Ectodermal cell (in vitro differentiated cells): ENCODE results near the gene SLC9A6.

Source experiments
- H3K27ac ChIP-seq: 2 replicates; pipeline ENCODE4 v1.7.0; 2013; ENCODE audit warnings: mild to moderate bottlenecking, low read depth, low read length; ENCODE audit not compliant: insufficient read depth, poor library complexity, severe bottlenecking
- H3K27me3 ChIP-seq: 2 replicates; pipeline ENCODE4 v1.7.0; 2013; ENCODE audit warnings: mild to moderate bottlenecking, low read length; ENCODE audit not compliant: insufficient read depth, control insufficient read depth, poor library complexity, severe bottlenecking
- H3K36me3 ChIP-seq: one replicate; pipeline ENCODE4 v1.7.0; 2013; ENCODE audit warnings: low read length; ENCODE audit not compliant: control insufficient read depth, insufficient read depth
- H3K4me1 ChIP-seq: one replicate; pipeline ENCODE4 v1.7.0; 2013; ENCODE audit warnings: low read length; ENCODE audit not compliant: control insufficient read depth, insufficient read depth
- H3K4me3 ChIP-seq: 2 replicates; pipeline ENCODE4 v1.7.0; 2013; ENCODE audit warnings: low read depth, low read length, control low read depth; ENCODE audit not compliant: insufficient read depth
- H3K9me3 ChIP-seq: 2 replicates; pipeline ENCODE4 v1.7.0; 2013; ENCODE audit warnings: mild to moderate bottlenecking, low read length, moderate library complexity; ENCODE audit not compliant: control insufficient read depth
- WGBS, 2 experiments: methylation state at CpG; one replicate each; pipeline ENCODE4 v1.1.7; 2013; ENCODE audit warnings: missing lambda C conversion rate in 2 of 2; 5-methylcytosine and 5-hydroxymethylcytosine counted together

SLC9A6 gene

GRCh38 chrX:136025091-136025490 is 39.9 kb downstream of the SLC9A6 start:
- H3K27ac ChIP-seq: no peak overlapping the region
- no peaks in the 10 kb centered on the region for H3K27me3 ChIP-seq
- H3K36me3 ChIP-seq: peaks cover 1% of the 10 kb centered on the region
- no peaks in the 10 kb centered on the region for H3K4me1 ChIP-seq
- 91 to 93% methylated on average over 3 of the region's 3 CpGs for WGBS, 2 experiments
- no peaks in the 10 kb centered on the region for H3K9me3 ChIP-seq
- no peak overlapping the region for H3K4me3 ChIP-seq

GRCh38 chrX:136028383-136028984 is 43.2 kb downstream of the SLC9A6 start:
- no peak overlapping the region for H3K4me3 ChIP-seq
- no peaks in the 10 kb centered on the region for H3K4me1 ChIP-seq
- no peaks in the 10 kb centered on the region for H3K9me3 ChIP-seq
- no peaks in the 10 kb centered on the region for H3K36me3 ChIP-seq
- no peak overlapping the region for H3K27ac ChIP-seq
- no peaks in the 10 kb centered on the region for H3K27me3 ChIP-seq

- Histone ChIP-seq H3K4me1 (no peaks in the 10 kb centered on the region), H3K9me3 (no peaks in the 10 kb centered on the region), H3K36me3 (no peaks in the 10 kb centered on the region), H3K4me3 (no peak overlapping the region), H3K27ac (no peak overlapping the region), H3K27me3 (no peaks in the 10 kb centered on the region)
- WGBS, 2 experiments: 97 to 100% methylated on average over 2 of the region's 2 CpGs
Observed at GRCh38 chrX:136029766-136030165, 44.5 kb downstream of the SLC9A6 start.

GRCh38 chrX:136030303-136031191 is 45.3 kb downstream of the SLC9A6 start:
- H3K27ac ChIP-seq: no peak overlapping the region
- no peaks in the 10 kb centered on the region for H3K4me1 ChIP-seq
- no peaks in the 10 kb centered on the region for H3K27me3 ChIP-seq
- 92 to 95% methylated on average over 9 of the region's 9 CpGs for WGBS, 2 experiments
- H3K4me3 ChIP-seq: no peak overlapping the region
- no peaks in the 10 kb centered on the region for H3K36me3 ChIP-seq
- H3K9me3 ChIP-seq: no peaks in the 10 kb centered on the region

GRCh38 chrX:136031626-136032025 is 46.4 kb downstream of the SLC9A6 start:
- Histone ChIP-seq H3K9me3 (no peaks in the 10 kb centered on the region), H3K36me3 (no peaks in the 10 kb centered on the region), H3K27ac (no peak overlapping the region), H3K4me3 (no peak overlapping the region), H3K27me3 (no peaks in the 10 kb centered on the region), H3K4me1 (no peaks in the 10 kb centered on the region)
- 96 to 100% methylated on average over 4 to 5 of the region's 5 CpGs for WGBS, 2 experiments

GRCh38 chrX:136032370-136032769 is 47.1 kb downstream of the SLC9A6 start:
- Histone ChIP-seq H3K4me3 (no peak overlapping the region), H3K27me3 (no peaks in the 10 kb centered on the region), H3K9me3 (no peaks in the 10 kb centered on the region), H3K27ac (no peak overlapping the region), H3K36me3 (no peaks in the 10 kb centered on the region), H3K4me1 (no peaks in the 10 kb centered on the region)
- 97 to 100% methylated on average over 1 to 4 of the region's 4 CpGs for WGBS, 2 experiments

- no peaks in the 10 kb centered on the region for H3K4me1 ChIP-seq
- no peaks in the 10 kb centered on the region for H3K36me3 ChIP-seq
- no CpG with 5 or more reads among the region's 1 CpG for WGBS, 2 experiments
- H3K9me3 ChIP-seq: no peaks in the 10 kb centered on the region
- H3K27me3 ChIP-seq: no peaks in the 10 kb centered on the region
- no peak overlapping the region for H3K4me3 ChIP-seq
- no peak overlapping the region for H3K27ac ChIP-seq
Observed at GRCh38 chrX:136034668-136035067, 49.4 kb downstream of the SLC9A6 start.

GRCh38 chrX:136035663-136036062 is 50.4 kb downstream of the SLC9A6 start:
- H3K9me3 ChIP-seq: no peaks in the 10 kb centered on the region
- WGBS, 2 experiments: 100% methylated on average over 1 of the region's 1 CpG
- no peaks in the 10 kb centered on the region for H3K27me3 ChIP-seq
- H3K36me3 ChIP-seq: no peaks in the 10 kb centered on the region
- no peaks in the 10 kb centered on the region for H3K4me1 ChIP-seq
- H3K4me3 ChIP-seq: no peak overlapping the region
- H3K27ac ChIP-seq: no peak overlapping the region

- Histone ChIP-seq H3K27ac (no peak overlapping the region), H3K4me3 (no peak overlapping the region), H3K36me3 (no peaks in the 10 kb centered on the region), H3K9me3 (no peaks in the 10 kb centered on the region), H3K27me3 (no peaks in the 10 kb centered on the region), H3K4me1 (no peaks in the 10 kb centered on the region)
Observed at GRCh38 chrX:136039485-136039884, 54.2 kb downstream of the SLC9A6 start.

GRCh38 chrX:136039968-136040367 is 54.7 kb downstream of the SLC9A6 start:
- Histone ChIP-seq H3K36me3 (no peaks in the 10 kb centered on the region), H3K4me3 (no peak overlapping the region), H3K27ac (no peak overlapping the region), H3K4me1 (no peaks in the 10 kb centered on the region), H3K9me3 (no peaks in the 10 kb centered on the region), H3K27me3 (no peaks in the 10 kb centered on the region)
- 82 to 93% methylated on average over 6 to 7 of the region's 7 CpGs for WGBS, 2 experiments
